GM06990 (cell line): ENCODE data around the gene MCU.

Experiments
- DNase-seq: peaks from one replicate; pipeline ENCODE4 v3.0.0-alpha.2; 2011; ENCODE audit not compliant: insufficient read length; ENCODE audit errors: extremely low read depth
- H3K27me3 ChIP-seq: replicated peaks from 2 replicates; pipeline ENCODE4 v1.6.0; 2011; ENCODE audit warnings: low read length; ENCODE audit not compliant: control insufficient read depth, insufficient read depth
- H3K36me3 ChIP-seq: 2 replicates; pipeline ENCODE4 v1.5.1; 2011; ENCODE audit warnings: low read length; ENCODE audit not compliant: control insufficient read depth, insufficient read depth
- H3K4me3 ChIP-seq: replicated peaks from 2 replicates; pipeline ENCODE4 v1.5.1; 2011; ENCODE audit warnings: low read depth, mild to moderate bottlenecking, control low read depth, low read length
- CTCF ChIP-seq: IDR thresholded peaks from 2 replicates; pipeline ENCODE4 v1.5.1; 2011; ENCODE audit warnings: low read length, control low read depth, mild to moderate bottlenecking, inconsistent platforms; ENCODE audit not compliant: insufficient read depth, poor library complexity, severe bottlenecking

MCU gene

GRCh38 chr10:72649291-72649690 is 42.7 kb upstream of the MCU start:
- no peak for TF ChIP-seq CTCF
- no peaks in the 10 kb centered on the region for H3K36me3 ChIP-seq

GRCh38 chr10:72653383-72654096 is 38.4 kb upstream of the MCU start:
- no peak for DNase-seq
- TF ChIP-seq CTCF, result no peak
- H3K36me3 ChIP-seq, result no peaks in the 10 kb centered on the region
- H3K27me3 ChIP-seq, result no peaks in the 10 kb centered on the region
- H3K4me3 ChIP-seq, result no peak overlapping the region

More at GRCh38 chr10:72649291-72649690, 42.7 kb upstream of the MCU start:
- Histone ChIP-seq H3K27me3 (no peaks in the 10 kb centered on the region), H3K4me3 (no peak overlapping the region)
- peak; percentile 10 for DNase-seq

- no peak for DNase-seq
- H3K36me3 ChIP-seq, result no peaks in the 10 kb centered on the region
- H3K4me3 ChIP-seq, result no peak overlapping the region
- TF ChIP-seq CTCF, result no peak
- no peaks in the 10 kb centered on the region for H3K27me3 ChIP-seq
Measured at GRCh38 chr10:72654720-72655119, 37.2 kb upstream of the MCU start.

GRCh38 chr10:72658696-72659400 is 33.1 kb upstream of the MCU start:
- Histone ChIP-seq H3K27me3 (no peaks in the 10 kb centered on the region), H3K36me3 (no peaks in the 10 kb centered on the region)
- TF ChIP-seq CTCF, result no peak

GRCh38 chr10:72659694-72660093 is 32.2 kb upstream of the MCU start:
- H3K27me3 ChIP-seq, result no peaks in the 10 kb centered on the region
- no peak for DNase-seq
- no peak overlapping the region for H3K4me3 ChIP-seq
- no peaks in the 10 kb centered on the region for H3K36me3 ChIP-seq
- no peak for TF ChIP-seq CTCF

More at GRCh38 chr10:72658696-72659400, 33.1 kb upstream of the MCU start:
- no peak overlapping the region for H3K4me3 ChIP-seq
- no peak for DNase-seq
